Panc1 (cell line): ENCODE results near the gene FYN. TPM values are rescaled to one million over a fixed set of nuclear protein-coding genes. Genes with fewer than 3 reads are reported as not detected.

Source experiments
- ATAC-seq: fragments of 200-7000 bp; cut with Tn5 transposase; 2 replicates; pipeline ENCODE4 v1.9.1; 2020; ENCODE audit warnings: mild to moderate bottlenecking, moderate library complexity
- BruUV-seq: library from RNA; stranded (reverse); fragments of 400-500 nt; replicated peaks from 2 replicates; lab custom pipeline; 2021; lab: Mats Ljungman, UMichigan
- CTCF ChIA-PET: fragments of 300-600 bp; sonication (Branson Sonifier 250); formaldehyde crosslinking; loops from one replicate; lab custom pipeline; 2022; ENCODE audit warnings: antibody characterized with exemption; lab: Charles Lee
- POLR2A ChIA-PET: fragments of 300-600 bp; sonication (Branson Sonifier 250); formaldehyde crosslinking; loops from one replicate; lab custom pipeline; 2022; ENCODE audit warnings: antibody characterized with exemption; lab: Charles Lee
- DNase-seq: peaks from one replicate; pipeline ENCODE4 v3.0.0-alpha.2; 2010; ENCODE audit warnings: low read depth, low spot score
- H3K27ac ChIP-seq: 2 replicates; pipeline ENCODE4 v1.5.1; 2011; ENCODE audit warnings: mild to moderate bottlenecking, low read length, inconsistent platforms
- H3K27me3 ChIP-seq: fragments of 200-500 bp; sonication (Bioruptor generic); 2 replicates; pipeline ENCODE4 v1.6.0; 2014; ENCODE audit warnings: low read length, inconsistent platforms; ENCODE audit not compliant: control insufficient read depth, insufficient read depth
- H3K36me3 ChIP-seq: fragments of 200-500 bp; sonication (Bioruptor generic); 2 replicates; pipeline ENCODE4 v1.5.1; 2014; ENCODE audit warnings: inconsistent platforms, mild to moderate bottlenecking, low read length, moderate library complexity; ENCODE audit not compliant: control insufficient read depth, insufficient read depth
- H3K4me1 ChIP-seq: 2 replicates; pipeline ENCODE4 v1.5.1; 2011; ENCODE audit warnings: inconsistent platforms, mild to moderate bottlenecking, low read length, moderate library complexity; ENCODE audit not compliant: control insufficient read depth, insufficient read depth
- H3K4me3 ChIP-seq, 2 experiments: 2 replicates each; pipeline ENCODE4 v1.5.1; 2011 to 2012; ENCODE audit warnings: low read depth in 2 of 2, low read length in 2 of 2, mild to moderate bottlenecking in 2 of 2, inconsistent platforms in 1 of 2, moderate library complexity in 1 of 2
- H3K9me3 ChIP-seq: fragments of 200-500 bp; sonication (Bioruptor generic); 2 replicates; pipeline ENCODE4 v1.5.1; 2014; ENCODE audit warnings: low read depth, mild to moderate bottlenecking, inconsistent platforms, low read length, moderate library complexity; ENCODE audit not compliant: control insufficient read depth, insufficient read depth
- CTCF ChIP-seq: fragments of 450-650 bp; IDR thresholded peaks from 2 replicates; pipeline ENCODE4 v1.5.1; 2017; ENCODE audit warnings: mild to moderate bottlenecking
- POLR2AphosphoS5 ChIP-seq: IDR thresholded peaks from 2 replicates; pipeline ENCODE4 v1.6.1; 2012; ENCODE audit warnings: mild to moderate bottlenecking, low read depth, low read length, moderate library complexity
- REST ChIP-seq, 2 experiments: IDR thresholded peaks; 2 replicates each; pipeline ENCODE4 v1.6.1; 2011 to 2012; ENCODE audit warnings: low read depth in 2 of 2, control low read depth in 1 of 2, low read length in 1 of 2, mild to moderate bottlenecking in 1 of 2, moderate library complexity in 1 of 2; ENCODE audit not compliant: insufficient read depth in 1 of 2
- SIN3A ChIP-seq: IDR thresholded peaks from 2 replicates; pipeline ENCODE4 v1.6.1; 2012; ENCODE audit warnings: low read depth, mild to moderate bottlenecking, low read length, moderate library complexity, borderline replicate concordance; ENCODE audit not compliant: insufficient read depth
- TCF7L2 ChIP-seq: IDR thresholded peaks from 2 replicates; pipeline ENCODE4 v1.6.1; 2011; ENCODE audit warnings: mild to moderate bottlenecking, low read depth, low read length, inconsistent platforms
- in situ Hi-C: cut with HindIII; loops from 2 replicates; pipeline ENCODE4 v1.10.0; 2016; ENCODE audit warnings: low sequenced_read_pairs, low pct_unique_long_range_greater_than_20kb
- intact Hi-C: fragments of 100-400 bp; cut with micrococcal nuclease; formaldehyde crosslinking; loops from one replicate; pipeline ENCODE4 v1.10.0; 2022; ENCODE audit not compliant: unreplicated experiment
- total RNA-seq: library from RNA; stranded (reverse); gene quantifications from one replicate; pipeline ENCODE4 v1.2.1, GENCODE V29; 2021; ENCODE audit not compliant: unreplicated experiment

FYN gene
- total RNA-seq, 1 experiment from 2014 or later, result 4.2 TPM

GRCh38 chr6:111767752-111768430 is 105.4 kb downstream of the FYN start:
- TF ChIP-seq POLR2AphosphoS5 (no peak), CTCF (no peak), REST (IDR thresholded peaks at IDR 0.05; ENCODE audit: insufficient read depth in 1 of 2, low read depth in 2 of 2, low read length in 1 of 2) (no peak), TCF7L2 (no peak), SIN3A (no peak)
- H3K4me1 ChIP-seq, result no peaks in the 10 kb centered on the region
- H3K27ac ChIP-seq, result no peak overlapping the region
- CTCF ChIA-PET, result no interaction called here
- intact Hi-C loops (no loop called here), in situ Hi-C loops (no loop called here)
- H3K9me3 ChIP-seq, result no peaks in the 10 kb centered on the region
- H3K27me3 ChIP-seq, result peaks cover 2% of the 10 kb centered on the region; the same call in 1 of the 2 replicates
- POLR2A ChIA-PET, result no interaction called here
- BruUV-seq, result no TSS peak
- no peak for DNase-seq
- no peaks in the 10 kb centered on the region for H3K36me3 ChIP-seq
- no peak for ATAC-seq
- no peak overlapping the region for H3K4me3 ChIP-seq

GRCh38 chr6:111766201-111766857 is 106.9 kb downstream of the FYN start:
- intact Hi-C loops, result no loop called here
- no peaks in the 10 kb centered on the region for H3K36me3 ChIP-seq
- H3K27ac ChIP-seq, result no peak overlapping the region
- no peaks in the 10 kb centered on the region for H3K9me3 ChIP-seq
- POLR2A ChIA-PET, result no interaction called here
- H3K4me1 ChIP-seq, result no peaks in the 10 kb centered on the region
- TF ChIP-seq SIN3A (no peak), CTCF (no peak), POLR2AphosphoS5 (no peak), TCF7L2 (no peak), REST (IDR thresholded peaks at IDR 0.05; ENCODE audit: insufficient read depth in 1 of 2, low read depth in 2 of 2, low read length in 1 of 2) (no peak)
- in situ Hi-C loops, result no loop called here
- H3K27me3 ChIP-seq, result peaks cover 2% of the 10 kb centered on the region; the same call in 1 of the 2 replicates
- BruUV-seq, result no TSS peak
- ATAC-seq (no peak), DNase-seq (no peak)
- CTCF ChIA-PET, result no interaction called here
- H3K4me3 ChIP-seq, result no peak overlapping the region
